ENCODE data around the gene YDJC.
"Not testable (repeated sequence)": the region's sequence is repeated elsewhere in the genome, so short reads cannot be mapped to it uniquely, and the experiment has no call there.

Gene YDJC

DNA sequence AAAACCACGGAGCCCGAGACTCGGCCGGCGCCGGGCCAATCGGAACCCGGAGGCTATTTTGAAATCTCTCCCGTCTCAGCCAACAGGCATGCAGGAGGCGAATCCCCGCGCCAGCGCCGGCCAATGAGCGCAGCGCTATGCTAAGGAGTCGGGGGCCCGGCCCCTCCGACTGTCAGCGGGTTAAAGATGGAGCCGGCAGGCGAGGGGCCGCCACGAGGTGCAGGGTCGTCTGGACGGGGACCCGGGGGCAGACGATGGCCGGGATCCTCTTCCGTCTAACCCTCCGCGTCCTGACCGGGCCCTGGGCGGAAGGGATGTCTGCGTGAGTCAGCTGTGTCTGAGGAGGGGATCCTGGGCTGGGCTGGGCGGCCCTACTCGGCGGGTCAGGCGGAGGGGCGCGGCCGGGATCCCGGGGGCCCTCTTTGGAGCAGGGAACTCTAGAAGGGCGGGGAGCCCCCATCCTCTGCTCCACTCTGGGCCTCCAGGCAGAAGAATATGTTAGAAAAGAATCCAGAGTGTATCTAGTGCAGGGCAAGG, 22.3 kb upstream of the YDJC start:
- in situ Hi-C loops (cut with MboI; ENCODE audit: low sequenced_read_pairs) = no loop called here

- in situ Hi-C loops (cut with MboI; ENCODE audit: low sequenced_read_pairs) = no loop called here
Observed at GRCh38 chr22:21651521-21652009, 21.7 kb upstream of the YDJC start.

DNA sequence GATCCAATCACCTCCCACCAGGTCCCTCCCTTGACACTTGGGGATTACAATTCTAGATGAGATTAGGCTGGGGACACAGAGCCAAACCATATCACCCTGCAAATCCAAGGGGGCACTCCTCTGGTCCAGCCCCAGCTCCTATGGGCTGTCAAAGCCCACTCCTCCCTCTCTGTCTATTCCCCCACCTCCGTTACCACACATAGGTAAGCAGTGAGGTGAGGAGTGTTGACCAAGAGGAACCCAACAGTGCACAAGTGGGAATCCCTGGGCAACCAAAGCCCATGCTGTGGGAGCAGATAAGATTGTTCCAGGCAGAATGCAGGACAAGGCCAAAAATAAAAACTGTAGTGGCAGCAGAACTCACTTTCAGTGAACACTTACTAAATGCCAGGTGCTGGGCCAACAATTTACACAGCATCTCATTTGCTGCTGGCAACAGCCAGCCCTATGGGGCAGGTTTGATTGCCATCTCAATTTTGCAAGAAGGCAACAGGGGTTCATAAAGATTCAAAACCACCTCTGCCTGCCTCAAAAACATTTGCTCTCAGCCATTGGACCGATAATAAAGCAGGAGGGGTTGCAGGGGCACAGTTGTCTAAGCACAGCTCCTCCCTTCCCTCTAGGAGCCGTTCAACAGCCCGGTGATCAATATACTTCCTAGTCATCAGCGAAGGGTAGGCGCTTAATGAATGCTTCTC, 21.1 kb upstream of the YDJC start:
- in situ Hi-C loops (cut with MboI; ENCODE audit: low sequenced_read_pairs) = no loop called here

- in situ Hi-C loops (cut with MboI; ENCODE audit: low sequenced_read_pairs) = no loop called here
Observed at GRCh38 chr22:21650280-21650679, 20.5 kb upstream of the YDJC start.

- in situ Hi-C loops (cut with MboI; ENCODE audit: low sequenced_read_pairs) = no loop called here
Observed at GRCh38 chr22:21646608-21647590, 17.1 kb upstream of the YDJC start.

DNA sequence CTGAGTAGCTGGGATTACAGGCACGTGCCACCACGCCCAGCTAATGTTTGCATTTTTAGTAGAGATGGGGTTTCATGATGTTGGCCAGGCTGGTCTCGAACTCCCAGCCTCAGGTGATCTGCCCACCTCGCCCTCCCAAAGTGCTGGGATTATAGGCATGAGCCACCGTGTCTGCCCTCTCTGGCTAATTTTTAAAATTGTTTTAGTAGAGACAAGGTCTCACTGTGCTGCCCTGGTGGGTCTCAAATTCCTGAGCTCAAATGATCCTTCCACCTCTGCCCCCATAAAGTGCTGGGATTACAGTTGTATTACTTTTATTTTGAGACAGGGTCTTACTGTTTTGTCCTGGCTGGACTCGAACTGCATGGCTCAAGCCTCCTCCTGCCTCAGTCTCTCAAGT, 15.7 kb upstream of the YDJC start:
- in situ Hi-C loops (cut with MboI; ENCODE audit: low sequenced_read_pairs) = not testable (repeated sequence)

DNA sequence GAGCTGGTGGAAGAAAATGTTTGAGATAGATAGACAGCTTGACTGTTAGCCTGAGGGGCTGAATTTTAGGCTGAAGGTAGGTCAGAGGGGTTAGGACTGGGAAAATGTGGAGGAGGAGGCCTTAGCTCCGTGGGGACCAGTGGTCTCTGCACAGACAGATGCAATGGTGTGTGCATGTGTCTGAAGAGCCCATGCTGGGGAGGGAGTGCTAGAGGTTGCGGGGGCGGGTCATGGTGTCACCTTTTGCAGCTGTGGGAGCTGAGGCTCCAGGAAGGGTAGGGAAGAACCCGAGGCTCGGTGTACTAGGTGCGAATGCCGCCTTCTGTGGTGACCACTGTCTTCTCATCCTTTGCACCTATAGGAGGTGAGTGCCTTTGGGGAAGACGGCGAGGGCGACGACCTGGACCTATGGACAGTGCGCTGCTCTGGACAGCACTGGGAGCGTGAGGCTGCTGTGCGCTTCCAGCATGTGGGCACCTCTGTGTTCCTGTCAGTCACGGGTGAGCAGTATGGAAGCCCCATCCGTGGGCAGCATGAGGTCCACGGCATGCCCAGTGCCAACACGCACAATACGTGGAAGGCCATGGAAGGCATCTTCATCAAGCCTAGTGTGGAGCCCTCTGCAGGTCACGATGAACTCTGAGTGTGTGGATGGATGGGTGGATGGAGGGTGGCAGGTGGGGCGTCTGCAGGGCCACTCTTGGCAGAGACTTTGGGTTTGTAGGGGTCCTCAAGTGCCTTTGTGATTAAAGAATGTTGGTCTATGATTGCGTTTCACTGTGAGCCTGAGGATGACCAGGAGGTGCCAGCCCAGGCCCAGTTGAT, 13.9 kb upstream of the YDJC start:
- in situ Hi-C loops (cut with MboI; ENCODE audit: low sequenced_read_pairs) = no loop called here

DNA sequence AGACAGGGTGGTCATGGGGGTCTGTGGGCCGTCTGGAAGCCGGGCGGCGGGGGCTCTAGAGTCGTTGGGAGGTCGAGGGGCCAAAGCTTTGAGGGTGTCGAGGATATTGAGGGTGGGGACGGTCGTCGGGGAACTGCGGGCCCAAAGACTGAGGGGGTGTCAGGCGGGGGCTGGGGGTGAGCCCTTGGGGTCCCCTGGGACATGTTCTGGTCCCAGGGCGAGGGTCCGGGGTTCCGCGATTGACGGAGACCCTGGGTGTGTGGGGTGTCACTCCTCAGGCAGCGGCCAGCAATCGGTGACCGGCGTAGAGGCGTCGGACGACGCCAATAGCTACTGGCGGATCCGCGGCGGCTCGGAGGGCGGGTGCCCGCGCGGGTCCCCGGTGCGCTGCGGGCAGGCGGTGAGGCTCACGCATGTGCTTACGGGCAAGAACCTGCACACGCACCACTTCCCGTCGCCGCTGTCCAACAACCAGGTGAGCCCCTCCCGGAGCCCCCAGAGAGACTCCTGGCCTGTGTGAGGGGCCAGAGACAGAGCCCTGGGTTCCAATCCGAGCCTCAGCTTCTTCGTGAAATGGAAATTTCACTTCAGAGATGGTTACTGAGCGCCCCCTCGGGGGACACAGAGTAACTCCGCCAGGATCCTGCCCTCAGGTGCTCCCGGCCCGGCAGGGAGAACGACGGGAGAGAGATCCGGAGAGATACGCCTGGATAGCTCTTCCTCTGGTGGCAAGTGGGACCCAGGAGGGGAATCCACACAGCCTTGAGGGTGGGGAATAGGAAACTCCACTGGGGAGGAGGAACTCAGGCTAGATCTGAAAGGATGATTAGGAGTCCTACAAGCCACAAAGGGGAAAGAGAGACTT, 13.0 kb upstream of the YDJC start:
- in situ Hi-C loops (cut with MboI; ENCODE audit: low sequenced_read_pairs) = no loop called here

DNA sequence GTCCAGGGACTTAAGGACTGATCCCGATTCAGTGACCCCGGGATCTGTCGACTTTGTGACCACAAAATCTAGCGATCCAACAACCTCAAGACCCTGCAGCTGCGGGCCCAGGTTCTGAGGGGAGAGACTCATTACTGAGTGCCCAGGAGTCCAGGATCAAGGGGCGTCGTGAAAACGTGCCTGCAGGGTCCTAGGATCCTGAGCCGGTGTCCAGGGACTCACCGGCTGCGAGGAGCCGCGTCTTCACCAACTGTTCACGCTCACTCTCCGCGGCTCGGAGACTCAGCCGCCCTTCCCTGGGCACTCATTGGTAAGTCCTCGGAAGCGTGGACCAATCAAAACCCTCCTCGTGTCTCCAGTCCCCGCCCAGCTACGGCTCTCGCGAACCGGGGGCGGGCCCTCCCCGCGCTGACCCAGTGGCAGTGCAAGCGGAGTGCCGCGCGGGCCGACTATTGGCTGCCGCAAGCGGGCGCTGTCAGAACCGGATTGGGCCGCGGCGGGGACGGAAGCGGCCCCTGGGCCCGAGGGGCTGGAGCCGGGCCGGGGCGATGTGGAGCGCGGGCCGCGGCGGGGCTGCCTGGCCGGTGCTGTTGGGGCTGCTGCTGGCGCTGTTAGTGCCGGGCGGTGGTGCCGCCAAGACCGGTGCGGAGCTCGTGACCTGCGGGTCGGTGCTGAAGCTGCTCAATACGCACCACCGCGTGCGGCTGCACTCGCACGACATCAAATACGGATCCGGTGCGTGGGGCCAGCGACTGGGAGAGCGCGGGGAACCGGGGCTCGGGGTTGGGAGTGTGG, 12.2 kb upstream of the YDJC start, which contains the start of gene SDF2L1:
TSS of gene SDF2L1 (plus strand) at position 514 of the 795 bp plus-strand sequence. CDS start at position 549, 35 bp downstream.
- in situ Hi-C loops (cut with MboI; ENCODE audit: low sequenced_read_pairs) = no loop called here

- in situ Hi-C loops (cut with MboI; ENCODE audit: low sequenced_read_pairs) = no loop called here
Observed at GRCh38 chr22:21641417-21641788, 11.6 kb upstream of the YDJC start.

DNA sequence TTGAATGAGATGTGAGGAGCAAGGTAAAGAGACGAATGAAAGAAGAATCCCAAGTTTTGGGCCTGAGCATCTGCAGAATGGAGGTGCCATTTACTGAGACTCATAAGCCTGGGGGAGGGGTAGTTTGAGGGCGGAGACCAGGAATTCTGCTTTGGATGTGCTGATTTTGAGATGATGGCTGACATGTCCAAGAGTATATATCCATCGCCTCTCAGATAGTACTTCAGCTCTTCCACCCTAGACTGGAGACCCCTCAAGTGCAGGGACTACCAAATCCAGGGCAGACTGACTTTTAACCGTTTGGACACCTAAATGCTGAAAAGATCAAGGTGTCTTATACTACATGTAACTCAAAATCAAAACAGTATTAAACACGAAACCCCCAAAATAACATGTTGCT, 11.0 kb upstream of the YDJC start:
- in situ Hi-C loops (cut with MboI; ENCODE audit: low sequenced_read_pairs) = no loop called here

DNA sequence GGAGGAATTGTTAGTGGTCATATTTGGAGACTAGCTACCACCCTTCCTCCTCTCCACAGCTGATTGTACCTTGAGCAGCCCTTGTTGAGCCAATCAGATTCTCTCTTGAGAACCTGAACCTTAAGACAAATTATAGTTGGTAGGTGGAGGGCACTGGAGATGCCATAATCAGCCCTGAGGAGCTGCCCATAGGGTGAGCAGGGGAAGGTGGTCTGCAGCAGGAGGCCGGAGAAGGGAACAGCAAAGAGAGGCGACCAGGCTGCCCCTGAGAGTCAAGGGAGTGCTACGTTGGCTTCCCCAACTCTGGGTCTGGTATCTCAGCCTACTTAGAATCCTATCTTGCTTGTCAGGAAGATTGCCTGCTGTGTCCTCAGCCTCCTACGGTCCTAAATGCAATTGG, 9.5 kb upstream of the YDJC start:
- in situ Hi-C loops (cut with MboI; ENCODE audit: low sequenced_read_pairs) = no loop called here

GRCh38 chr22:21637450-21637849, 7.6 kb upstream of the YDJC start:
- in situ Hi-C loops (cut with MboI; ENCODE audit: low sequenced_read_pairs) = not testable (repeated sequence)

DNA sequence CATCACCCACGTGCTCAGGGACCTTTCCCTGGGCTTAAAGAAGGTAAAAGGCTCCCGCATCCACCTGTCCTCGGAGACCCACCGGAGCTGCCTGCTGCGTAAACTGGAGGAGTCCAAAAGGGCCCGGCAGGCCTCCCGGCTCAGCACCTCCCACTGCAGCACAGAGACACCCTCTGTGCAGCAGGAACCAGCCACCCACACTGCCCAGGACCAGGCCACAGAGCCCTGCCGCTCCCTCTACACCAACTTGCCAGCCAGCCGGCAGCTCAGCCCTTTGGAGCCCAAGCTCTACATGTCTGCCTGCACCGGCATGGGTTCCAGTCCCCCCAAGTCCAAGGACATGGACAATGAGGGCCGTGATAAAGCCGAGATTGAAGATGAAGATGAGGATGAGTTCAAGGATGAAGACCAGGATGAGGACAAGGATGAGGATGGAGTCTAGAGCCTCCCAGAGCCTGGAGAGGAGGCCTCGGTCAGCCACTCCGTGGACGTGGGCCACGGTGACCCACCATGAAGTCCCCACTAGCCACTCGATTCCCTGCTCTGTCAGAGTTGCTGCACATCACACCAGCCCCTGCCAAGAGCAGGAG, 6.9 kb upstream of the YDJC start:
- in situ Hi-C loops (cut with MboI; ENCODE audit: low sequenced_read_pairs) = no loop called here

DNA sequence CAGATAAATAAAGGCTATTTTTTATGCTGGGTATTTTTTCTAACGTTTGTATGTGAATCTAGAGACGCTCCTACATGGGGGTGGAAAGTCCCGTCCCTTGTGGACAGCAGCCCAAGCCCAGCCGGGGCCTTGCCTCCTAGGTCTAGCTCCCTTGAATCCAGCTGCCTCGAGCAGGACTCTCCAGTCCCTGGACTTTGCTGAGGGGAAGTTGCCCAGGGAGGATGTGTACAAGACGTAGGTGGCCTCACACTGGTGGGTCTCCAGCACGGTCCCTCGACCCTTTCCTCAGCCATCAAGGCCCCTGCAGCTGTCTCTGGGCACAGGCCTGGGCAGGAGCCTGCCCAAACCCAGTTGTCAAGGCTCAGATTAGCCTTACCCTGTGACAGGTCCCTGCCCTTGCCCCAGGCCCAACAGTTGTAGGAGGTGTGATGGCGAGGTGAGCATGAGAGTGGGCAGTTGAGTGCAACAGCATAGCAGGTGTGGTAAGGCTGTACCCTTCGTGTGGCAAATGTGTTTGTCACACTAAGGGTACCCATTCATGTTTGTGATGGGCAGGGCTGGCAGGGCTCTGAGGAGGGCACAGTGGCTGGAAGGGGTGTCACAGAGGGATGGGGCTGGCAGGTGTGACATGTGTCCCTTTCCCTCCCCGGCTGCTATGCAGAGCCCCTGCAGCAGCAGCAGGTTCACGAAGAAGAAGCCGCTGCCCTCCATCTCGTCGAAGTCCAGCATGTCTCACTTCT, 6.1 kb upstream of the YDJC start:
- in situ Hi-C loops (cut with MboI; ENCODE audit: low sequenced_read_pairs) = no loop called here

DNA sequence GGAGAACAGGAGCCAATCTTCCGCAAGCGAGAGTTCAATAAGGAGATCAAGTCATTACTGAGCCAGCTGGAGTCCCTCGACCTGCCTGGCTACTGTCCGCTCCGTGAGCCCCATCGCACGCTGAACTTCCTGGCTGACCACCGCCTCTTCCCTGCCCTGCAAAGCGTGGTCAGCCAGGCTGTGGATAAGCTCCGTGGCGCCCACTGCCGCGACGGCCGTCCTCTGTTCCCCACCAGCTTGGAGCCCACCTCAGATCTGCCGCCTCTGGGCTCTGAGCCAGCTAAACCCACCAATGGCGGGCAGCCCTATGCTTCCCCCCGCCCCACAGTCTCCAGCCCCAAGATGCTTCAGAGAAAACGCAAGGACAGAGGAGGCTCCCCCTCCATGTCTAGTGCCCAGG, 5.0 kb upstream of the YDJC start:
- in situ Hi-C loops (cut with MboI; ENCODE audit: low sequenced_read_pairs) = no loop called here

- in situ Hi-C loops (cut with MboI; ENCODE audit: low sequenced_read_pairs) = no loop called here
Observed at GRCh38 chr22:21634081-21634480, 4.3 kb upstream of the YDJC start.

DNA sequence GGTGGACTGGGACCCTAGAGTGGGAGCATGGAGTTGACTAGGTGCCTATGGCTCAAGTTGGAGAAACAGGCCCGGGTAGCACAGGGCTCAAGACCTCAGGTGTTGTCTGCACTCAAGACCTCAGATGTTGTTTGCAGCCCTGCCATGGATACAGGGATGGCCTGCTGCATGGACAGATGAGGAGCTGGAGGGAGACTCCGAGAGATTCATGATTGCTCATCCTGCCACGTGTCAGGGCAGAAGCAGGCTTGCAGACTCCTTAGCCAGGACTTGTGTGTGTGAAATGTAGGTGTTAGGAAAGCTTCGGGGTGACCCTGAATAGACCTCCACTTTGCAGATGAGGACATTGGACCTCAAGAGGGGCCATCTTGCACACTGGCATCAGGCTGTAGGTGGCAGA, 3.7 kb upstream of the YDJC start:
- in situ Hi-C loops (cut with MboI; ENCODE audit: low sequenced_read_pairs) = no loop called here
